ENCODE measurements around the gene BYSL.

GRCh38 chr6:41914343-41914742, 7.0 kb upstream of the BYSL start:
- TF ChIP-seq CTCF (IDR thresholded peaks at IDR 0.05) (no peak), POLR2A (IDR thresholded peaks at IDR 0.05) (no peak)

Measured in thyroid gland (tissue), 4 donors.